Endothelial cell (in vitro differentiated cells): ENCODE data around the gene AGPAT4. TPM values are rescaled to one million over a fixed set of nuclear protein-coding genes. Genes with fewer than 3 reads are reported as not detected.

ENCODE experiments used
- DNase-seq: peaks from one replicate; pipeline ENCODE4 v3.0.0; 2021; ENCODE audit warnings: low spot score
- H3K27ac Mint-ChIP-seq: one replicate; pipeline ENCODE4 v1.8.0; 2021; ENCODE audit warnings: mixed read lengths, inconsistent platforms; ENCODE audit not compliant: unreplicated experiment
- H3K27me3 Mint-ChIP-seq: one replicate; pipeline ENCODE4 v1.8.0; 2021; ENCODE audit warnings: mild to moderate bottlenecking, moderate library complexity, mixed read lengths, inconsistent platforms; ENCODE audit not compliant: unreplicated experiment
- H3K36me3 Mint-ChIP-seq: one replicate; pipeline ENCODE4 v1.8.0; 2021; ENCODE audit warnings: mild to moderate bottlenecking, low read depth, mixed read lengths, inconsistent platforms; ENCODE audit not compliant: unreplicated experiment
- H3K4me1 Mint-ChIP-seq: one replicate; pipeline ENCODE4 v1.8.0; 2021; ENCODE audit warnings: mild to moderate bottlenecking, mixed read lengths, inconsistent platforms; ENCODE audit not compliant: unreplicated experiment
- H3K4me3 Mint-ChIP-seq: one replicate; pipeline ENCODE4 v1.8.0; 2021; ENCODE audit warnings: mild to moderate bottlenecking, mixed read lengths, inconsistent platforms; ENCODE audit not compliant: unreplicated experiment
- H3K9me3 Mint-ChIP-seq: one replicate; pipeline ENCODE4 v1.8.0; 2021; ENCODE audit warnings: mixed read lengths, inconsistent platforms; ENCODE audit not compliant: unreplicated experiment
- total RNA-seq: library from RNA; stranded (reverse); fragmentation: NEBNext Ultra II Directional; extraction: Animal tissue kit (Norgen Biotek cat#: 25700); gene quantifications from one replicate; pipeline ENCODE4 v1.2.1, GENCODE V29; 2021; ENCODE audit not compliant: unreplicated experiment
- TF ChIP-seq, protein P1 (sequence below): fragments of 200-600 bp; sonication (generic); IDR thresholded peaks from one replicate; pipeline ENCODE4 v1.5.0; 2021; ENCODE audit warnings: antibody characterized with exemption; ENCODE audit not compliant: unreplicated experiment

AGPAT4 gene
- total RNA-seq, 1 donor from 2014 or later: 25.2 TPM

DNA sequence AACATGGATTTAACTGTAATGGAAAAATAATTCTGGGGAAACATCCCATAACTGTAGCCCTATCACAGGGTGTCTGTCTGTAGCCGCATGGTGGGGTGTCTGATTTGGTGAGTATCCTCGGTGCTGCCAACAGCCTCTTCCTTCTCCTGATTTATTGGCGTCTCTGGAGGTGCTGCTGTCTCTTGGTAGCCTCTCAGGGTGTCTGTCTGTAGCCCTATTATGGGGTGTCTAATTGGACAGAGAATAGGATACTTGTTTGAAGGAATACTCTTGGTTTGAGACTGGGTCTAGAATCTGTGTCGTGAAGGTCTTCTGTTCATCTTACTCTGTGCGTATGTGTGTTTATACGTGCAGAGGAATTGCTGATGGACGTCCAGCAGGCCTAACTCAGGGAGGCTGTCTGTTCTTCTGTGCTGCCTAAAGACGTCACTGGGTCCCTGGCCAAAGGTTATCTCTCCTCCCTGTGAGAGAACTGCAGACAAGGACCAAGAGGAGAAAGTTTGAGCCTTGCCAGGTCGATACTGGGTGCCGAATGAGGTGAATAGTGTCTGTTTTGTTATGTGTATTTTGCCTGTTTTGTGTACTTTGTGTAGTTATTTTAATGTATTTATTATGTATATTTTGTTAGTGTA is 18.9 kb upstream of the AGPAT4 start:
- no peak overlapping the region for H3K4me3 Mint-ChIP-seq
- no peaks in the 10 kb centered on the region for H3K4me1 Mint-ChIP-seq
- TF ChIP-seq, protein P1, sequence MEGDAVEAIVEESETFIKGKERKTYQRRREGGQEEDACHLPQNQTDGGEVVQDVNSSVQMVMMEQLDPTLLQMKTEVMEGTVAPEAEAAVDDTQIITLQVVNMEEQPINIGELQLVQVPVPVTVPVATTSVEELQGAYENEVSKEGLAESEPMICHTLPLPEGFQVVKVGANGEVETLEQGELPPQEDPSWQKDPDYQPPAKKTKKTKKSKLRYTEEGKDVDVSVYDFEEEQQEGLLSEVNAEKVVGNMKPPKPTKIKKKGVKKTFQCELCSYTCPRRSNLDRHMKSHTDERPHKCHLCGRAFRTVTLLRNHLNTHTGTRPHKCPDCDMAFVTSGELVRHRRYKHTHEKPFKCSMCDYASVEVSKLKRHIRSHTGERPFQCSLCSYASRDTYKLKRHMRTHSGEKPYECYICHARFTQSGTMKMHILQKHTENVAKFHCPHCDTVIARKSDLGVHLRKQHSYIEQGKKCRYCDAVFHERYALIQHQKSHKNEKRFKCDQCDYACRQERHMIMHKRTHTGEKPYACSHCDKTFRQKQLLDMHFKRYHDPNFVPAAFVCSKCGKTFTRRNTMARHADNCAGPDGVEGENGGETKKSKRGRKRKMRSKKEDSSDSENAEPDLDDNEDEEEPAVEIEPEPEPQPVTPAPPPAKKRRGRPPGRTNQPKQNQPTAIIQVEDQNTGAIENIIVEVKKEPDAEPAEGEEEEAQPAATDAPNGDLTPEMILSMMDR: no peak
- H3K36me3 Mint-ChIP-seq: no peaks in the 10 kb centered on the region
- DNase-seq: no peak
- H3K9me3 Mint-ChIP-seq: no peaks in the 10 kb centered on the region
- H3K27ac Mint-ChIP-seq: no peak overlapping the region
- peaks cover 2% of the 10 kb centered on the region for H3K27me3 Mint-ChIP-seq

DNA sequence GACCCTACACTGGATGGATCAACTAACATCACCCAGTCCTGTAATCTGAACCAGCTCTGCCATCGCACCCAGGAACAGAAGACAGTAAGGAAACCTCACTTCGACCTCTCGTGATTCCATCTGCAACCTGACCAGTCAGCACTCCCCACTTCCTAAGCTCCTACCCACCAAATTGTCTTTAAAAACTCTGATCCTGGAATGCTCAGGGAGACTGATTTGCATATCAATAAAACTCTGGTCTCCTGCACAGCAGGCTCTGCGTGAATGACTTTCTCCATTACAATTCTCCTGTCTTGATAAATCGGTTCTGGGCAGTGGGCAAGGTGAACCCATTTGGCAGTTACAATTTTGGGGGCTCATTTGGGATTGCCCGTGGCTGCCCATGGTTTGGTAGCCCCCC is 18.3 kb upstream of the AGPAT4 start:
- TF ChIP-seq, protein P1: no peak
- DNase-seq: no peak
- H3K4me1 Mint-ChIP-seq: no peaks in the 10 kb centered on the region
- H3K27me3 Mint-ChIP-seq: peaks cover 3% of the 10 kb centered on the region
- no peak overlapping the region for H3K4me3 Mint-ChIP-seq
- no peak overlapping the region for H3K27ac Mint-ChIP-seq
- no peaks in the 10 kb centered on the region for H3K9me3 Mint-ChIP-seq
- H3K36me3 Mint-ChIP-seq: no peaks in the 10 kb centered on the region

DNA sequence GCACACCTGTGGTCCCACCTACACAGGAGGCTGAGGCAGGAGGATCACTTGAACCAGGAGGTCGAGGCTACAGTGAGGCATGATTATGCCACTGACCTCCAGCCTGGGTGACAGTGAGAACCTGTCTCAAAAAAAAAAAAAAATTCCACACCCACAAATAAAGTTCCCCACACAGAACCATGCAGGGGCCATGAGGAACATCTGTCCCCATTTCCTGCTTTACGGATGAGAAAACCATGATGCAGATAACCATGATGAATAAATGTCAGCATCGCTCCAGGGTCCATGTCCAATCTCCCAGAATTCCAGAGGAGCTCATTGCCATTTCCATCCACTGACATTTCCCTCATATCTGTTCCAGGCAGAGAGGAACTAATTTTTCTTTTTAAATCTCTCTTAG is 16.9 kb upstream of the AGPAT4 start:
- DNase-seq: no peak
- TF ChIP-seq, protein P1: no peak
- Mint-ChIP-seq H3K27ac (no peak overlapping the region), H3K9me3 (no peaks in the 10 kb centered on the region), H3K4me1 (no peaks in the 10 kb centered on the region), H3K27me3 (peaks cover 5% of the 10 kb centered on the region), H3K4me3 (no peak overlapping the region), H3K36me3 (no peaks in the 10 kb centered on the region)

DNA sequence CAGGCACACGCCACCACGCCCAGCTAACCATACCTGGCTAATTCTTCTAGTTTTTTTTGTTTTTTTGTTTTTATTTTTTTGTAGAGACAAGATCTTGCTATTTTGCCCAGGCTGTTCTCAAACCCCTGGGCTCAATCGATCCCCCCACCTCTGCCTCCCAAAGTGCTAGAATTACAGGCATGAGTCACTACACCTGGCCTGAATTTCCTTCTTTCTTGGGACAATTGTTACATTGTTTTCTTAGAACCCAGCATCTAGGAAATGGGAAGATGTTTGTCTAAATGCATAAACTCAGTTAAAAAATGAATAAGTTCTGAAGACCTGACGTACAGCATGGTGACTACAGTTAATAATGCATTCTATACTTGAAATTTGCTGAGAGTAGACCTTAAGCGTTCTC is 10.8 kb upstream of the AGPAT4 start:
- H3K27me3 Mint-ChIP-seq: peaks cover 3% of the 10 kb centered on the region
- TF ChIP-seq, protein P1: no peak
- no peaks in the 10 kb centered on the region for H3K9me3 Mint-ChIP-seq
- DNase-seq: no peak
- H3K4me3 Mint-ChIP-seq: no peak overlapping the region
- H3K27ac Mint-ChIP-seq: no peak overlapping the region
- no peaks in the 10 kb centered on the region for H3K4me1 Mint-ChIP-seq
- H3K36me3 Mint-ChIP-seq: no peaks in the 10 kb centered on the region

DNA sequence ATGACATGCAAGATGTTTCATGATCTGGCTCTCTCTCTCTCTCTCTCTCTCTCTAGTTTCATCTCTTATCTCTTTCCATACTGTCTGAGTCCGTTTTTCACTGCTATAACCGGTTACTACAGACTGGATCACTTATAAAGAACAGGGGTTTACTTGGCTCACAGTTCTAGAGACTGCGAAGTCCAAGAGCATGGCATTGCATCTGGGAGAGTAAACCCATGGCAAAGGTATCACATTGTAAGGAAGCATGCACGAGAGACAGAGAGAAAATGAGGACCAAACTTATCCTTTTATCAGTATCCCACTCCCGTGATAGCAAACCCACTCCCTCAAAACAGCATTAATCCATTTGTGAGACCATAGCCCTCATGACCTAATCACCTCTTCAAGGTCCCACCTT is 7.2 kb upstream of the AGPAT4 start:
- H3K36me3 Mint-ChIP-seq: no peaks in the 10 kb centered on the region
- H3K4me3 Mint-ChIP-seq: no peak overlapping the region
- H3K4me1 Mint-ChIP-seq: no peaks in the 10 kb centered on the region
- DNase-seq: no peak
- TF ChIP-seq, protein P1: no peak
- H3K27ac Mint-ChIP-seq: no peak overlapping the region
- no peaks in the 10 kb centered on the region for H3K27me3 Mint-ChIP-seq
- H3K9me3 Mint-ChIP-seq: no peaks in the 10 kb centered on the region
